ENCODE results near the gene MARCHF3.

- TF ChIP-seq CTCF (IDR thresholded peaks at IDR 0.05; ENCODE audit: low read length) = no peak
- TF ChIP-seq EZH2phosphoT487 (IDR thresholded peaks at IDR 0.05; ENCODE audit: low read length) = no peak
- TF ChIP-seq EZH2 (optimal IDR thresholded peaks at IDR 0.05; ENCODE audit: low read depth, low read length) = no peak
Measured at GRCh38 chr5:126972062-126972895, 58.1 kb downstream of the MARCHF3 start.

Data from MM.1S (cell line).